IPS-15b (cell line): ENCODE data around the gene ACAP2.

Source experiments
- H3K27me3 ChIP-seq: one replicate; pipeline ENCODE4 v1.6.1; 2013; ENCODE audit warnings: low read length; ENCODE audit not compliant: control insufficient read depth, insufficient read depth
- H3K36me3 ChIP-seq: one replicate; pipeline ENCODE4 v1.6.1; 2013; ENCODE audit warnings: low read length; ENCODE audit not compliant: control insufficient read depth, insufficient read depth
- H3K4me1 ChIP-seq: one replicate; pipeline ENCODE4 v1.6.1; 2013; ENCODE audit warnings: mild to moderate bottlenecking, low read length; ENCODE audit not compliant: control insufficient read depth, insufficient read depth
- H3K4me3 ChIP-seq: one replicate; pipeline ENCODE4 v1.5.1; 2013; ENCODE audit warnings: low read depth, low read length
- H3K9ac ChIP-seq: one replicate; pipeline ENCODE4 v1.6.1; 2013; ENCODE audit warnings: low read depth, mild to moderate bottlenecking, low read length
- H3K9me3 ChIP-seq: one replicate; pipeline ENCODE4 v1.6.1; 2013; ENCODE audit warnings: mild to moderate bottlenecking, low read length; ENCODE audit not compliant: control insufficient read depth, insufficient read depth

Gene ACAP2

GRCh38 chr3:195274259-195274966, 168.4 kb downstream of the ACAP2 start:
- Histone ChIP-seq H3K4me3 (no peak overlapping the region), H3K9me3 (no peaks in the 10 kb centered on the region), H3K4me1 (peaks cover 4% of the 10 kb centered on the region), H3K9ac (no peak overlapping the region), H3K27me3 (no peaks in the 10 kb centered on the region), H3K36me3 (no peaks in the 10 kb centered on the region)

- H3K4me1 ChIP-seq: peaks cover 6% of the 10 kb centered on the region
Measured at GRCh38 chr3:195271410-195272243, 171.2 kb downstream of the ACAP2 start.

GRCh38 chr3:195270817-195271409, 171.9 kb downstream of the ACAP2 start, which contains the start of gene XXYLT1:
Gene XXYLT1 (minus strand): TSS chr3:195271159. CDS start chr3:195271058, 101 bp downstream.
- no peaks in the 10 kb centered on the region for H3K27me3 ChIP-seq
- no peaks in the 10 kb centered on the region for H3K9me3 ChIP-seq
- peak within 1 kb of the TSS; percentile 90 for H3K4me3 ChIP-seq
- H3K9ac ChIP-seq: peak within 1 kb of the TSS; percentile 91
- no peaks in the 10 kb centered on the region for H3K36me3 ChIP-seq
- peaks cover 6% of the 10 kb centered on the region for H3K4me1 ChIP-seq

More at GRCh38 chr3:195271410-195272243, 171.2 kb downstream of the ACAP2 start:
- Histone ChIP-seq H3K9me3 (no peaks in the 10 kb centered on the region), H3K36me3 (no peaks in the 10 kb centered on the region), H3K27me3 (no peaks in the 10 kb centered on the region), H3K4me3 (peak overlapping the region; percentile 90), H3K9ac (peak overlapping the region; percentile 65)

- H3K27me3 ChIP-seq: no peaks in the 10 kb centered on the region
- no peaks in the 10 kb centered on the region for H3K9me3 ChIP-seq
- peak overlapping the region; percentile 91 for H3K9ac ChIP-seq
- peaks cover 6% of the 10 kb centered on the region for H3K4me1 ChIP-seq
- H3K36me3 ChIP-seq: no peaks in the 10 kb centered on the region
- H3K4me3 ChIP-seq: peak overlapping the region; percentile 90
Measured at GRCh38 chr3:195270079-195270816, 172.6 kb downstream of the ACAP2 start.

GRCh38 chr3:195269375-195270078, 173.3 kb downstream of the ACAP2 start:
- peaks cover 6% of the 10 kb centered on the region for H3K4me1 ChIP-seq
- no peaks in the 10 kb centered on the region for H3K27me3 ChIP-seq
- H3K9ac ChIP-seq: no peak overlapping the region
- peak overlapping the region; percentile 90 for H3K4me3 ChIP-seq
- H3K9me3 ChIP-seq: no peaks in the 10 kb centered on the region
- no peaks in the 10 kb centered on the region for H3K36me3 ChIP-seq

GRCh38 chr3:195268576-195269309, 174.1 kb downstream of the ACAP2 start:
- Histone ChIP-seq H3K4me1 (peaks cover 6% of the 10 kb centered on the region), H3K36me3 (no peaks in the 10 kb centered on the region), H3K27me3 (no peaks in the 10 kb centered on the region), H3K4me3 (no peak overlapping the region), H3K9ac (no peak overlapping the region), H3K9me3 (no peaks in the 10 kb centered on the region)

- Histone ChIP-seq H3K4me3 (no peak overlapping the region), H3K9me3 (no peaks in the 10 kb centered on the region), H3K27me3 (no peaks in the 10 kb centered on the region), H3K4me1 (peaks cover 6% of the 10 kb centered on the region), H3K36me3 (no peaks in the 10 kb centered on the region), H3K9ac (no peak overlapping the region)
Measured at GRCh38 chr3:195267096-195267495, 175.7 kb downstream of the ACAP2 start.

- no peaks in the 10 kb centered on the region for H3K36me3 ChIP-seq
- H3K9ac ChIP-seq: no peak overlapping the region
- peaks cover 6% of the 10 kb centered on the region for H3K4me1 ChIP-seq
- H3K4me3 ChIP-seq: no peak overlapping the region
- no peaks in the 10 kb centered on the region for H3K27me3 ChIP-seq
- H3K9me3 ChIP-seq: no peaks in the 10 kb centered on the region
Measured at GRCh38 chr3:195266428-195266827, 176.4 kb downstream of the ACAP2 start.

GRCh38 chr3:195265363-195265976, 177.3 kb downstream of the ACAP2 start:
- peaks cover 6% of the 10 kb centered on the region for H3K4me1 ChIP-seq
- H3K9me3 ChIP-seq: no peaks in the 10 kb centered on the region
- H3K27me3 ChIP-seq: no peaks in the 10 kb centered on the region
- H3K36me3 ChIP-seq: no peaks in the 10 kb centered on the region
- H3K4me3 ChIP-seq: no peak overlapping the region
- no peak overlapping the region for H3K9ac ChIP-seq

- peaks cover 3% of the 10 kb centered on the region for H3K4me1 ChIP-seq
- H3K27me3 ChIP-seq: no peaks in the 10 kb centered on the region
- no peak overlapping the region for H3K9ac ChIP-seq
- no peaks in the 10 kb centered on the region for H3K36me3 ChIP-seq
- no peak overlapping the region for H3K4me3 ChIP-seq
- no peaks in the 10 kb centered on the region for H3K9me3 ChIP-seq
Measured at GRCh38 chr3:195263925-195264600, 178.8 kb downstream of the ACAP2 start.
